Hematopoietic multipotent progenitor cell (in vitro differentiated cells): Measurements from ENCODE around the gene ZNF107. TPM values are rescaled to one million over a fixed set of nuclear protein-coding genes. Genes with fewer than 3 reads are reported as not detected.
"Not testable (repeated sequence)": the region's sequence is repeated elsewhere in the genome, so short reads cannot be mapped to it uniquely, and the experiment has no call there.

Experiments used
- DNase-seq, 3 donors: peaks; one replicate each; pipeline ENCODE4 v3.0.0-alpha.2; 2011 to 2015; ENCODE audit warnings: low read depth in 2 of 3, low spot score in 2 of 3
- total RNA-seq: library from RNA; depleted of rRNA; stranded (reverse); fragments of >200 nt; gene quantifications from one replicate; pipeline ENCODE4 v1.2.3, GENCODE V29; 2012

Gene ZNF107
- total RNA-seq, 1 donor, result 3.0 TPM

- no peak for DNase-seq
Observed at GRCh38 chr7:64642875-64643274, 23.1 kb upstream of the ZNF107 start.

GRCh38 chr7:64643566-64643965 lies 22.4 kb upstream of the ZNF107 start:
- no peak for DNase-seq

GRCh38 chr7:64651203-64651602 lies 14.7 kb upstream of the ZNF107 start:
- no peak for DNase-seq

- no peak for DNase-seq
Observed at GRCh38 chr7:64651632-64652165, 14.2 kb upstream of the ZNF107 start.

- no peak for DNase-seq
Observed at GRCh38 chr7:64653721-64654401, 12.1 kb upstream of the ZNF107 start.

- no peak for DNase-seq
Observed at GRCh38 chr7:64654796-64655548, 11.0 kb upstream of the ZNF107 start.

GRCh38 chr7:64655811-64656210 lies 10.1 kb upstream of the ZNF107 start:
- no peak for DNase-seq

GRCh38 chr7:64656489-64656888 lies 9.4 kb upstream of the ZNF107 start:
- DNase-seq, result no peak

GRCh38 chr7:64662091-64662490 lies 3.8 kb upstream of the ZNF107 start:
- DNase-seq, result not testable (repeated sequence)

- DNase-seq, result no peak
Observed at GRCh38 chr7:64666663-64667050, 724 bp downstream of the ZNF107 start.

- no peak for DNase-seq
Observed at GRCh38 chr7:64667311-64667710, 1.4 kb downstream of the ZNF107 start.

GRCh38 chr7:64672414-64672813 lies 6.5 kb downstream of the ZNF107 start:
- no peak for DNase-seq

GRCh38 chr7:64685091-64685490 lies 19.2 kb downstream of the ZNF107 start:
- no peak for DNase-seq

GRCh38 chr7:64685741-64686140 lies 19.8 kb downstream of the ZNF107 start:
- DNase-seq, result no peak

GRCh38 chr7:64686493-64687184 lies 20.7 kb downstream of the ZNF107 start:
- no peak for DNase-seq

- DNase-seq, result no peak
Observed at GRCh38 chr7:64687249-64687648, 21.3 kb downstream of the ZNF107 start.

GRCh38 chr7:64688988-64689387 lies 23.1 kb downstream of the ZNF107 start:
- no peak for DNase-seq

GRCh38 chr7:64691831-64692230 lies 25.9 kb downstream of the ZNF107 start:
- no peak for DNase-seq

GRCh38 chr7:64697863-64698262 lies 31.9 kb downstream of the ZNF107 start:
- DNase-seq, result not testable (repeated sequence)

- no peak for DNase-seq
Observed at GRCh38 chr7:64706625-64707292, 40.8 kb downstream of the ZNF107 start.

- DNase-seq, result not testable (repeated sequence)
Observed at GRCh38 chr7:64717896-64718295, 52.0 kb downstream of the ZNF107 start.
